Breast epithelium (tissue), 4 donors: ENCODE results near the gene PLCB3. TPM values are rescaled to one million over a fixed set of nuclear protein-coding genes. Genes with fewer than 3 reads are reported as not detected.

ENCODE experiments used
- DNase-seq, 2 donors: peaks; one replicate each; pipeline ENCODE4 v3.0.0-alpha.2; 2019; ENCODE audit warnings: low spot score in 2 of 2
- H3K27ac ChIP-seq, 2 donors: fragments of 200-600 bp; sonication (generic) in 1 of 2; one replicate each; pipeline ENCODE4 v1.5.1; 2016 to 2019; ENCODE audit warnings: mild to moderate bottlenecking in 1 of 2
- H3K27me3 ChIP-seq, 2 donors: fragments of 200-600 bp; sonication (generic) in 1 of 2; one replicate each; pipeline versions ENCODE4 v1.5.1 to v1.6.0; 2017 to 2019; ENCODE audit warnings: control low read depth in 1 of 2, mild to moderate bottlenecking in 1 of 2
- H3K36me3 ChIP-seq: fragments of 200-600 bp; one replicate; pipeline ENCODE4 v1.5.1; 2019
- H3K4me1 ChIP-seq, 2 donors: fragments of 200-600 bp; sonication (generic); one replicate each; pipeline ENCODE4 v1.5.1; 2016 to 2019; ENCODE audit warnings: control low read depth in 1 of 2
- H3K4me3 ChIP-seq, 3 donors: fragments of 200-600 bp; sonication (generic); 1 replicate in 2 of 3; 2 replicates in 1 of 3; pipeline ENCODE4 v1.5.1; 2016 to 2019; ENCODE audit warnings: mild to moderate bottlenecking in 3 of 3, moderate library complexity in 2 of 3
- H3K9me3 ChIP-seq, 2 donors: fragments of 200-600 bp; sonication (generic) in 1 of 2; one replicate each; pipeline ENCODE4 v1.5.1; 2016 to 2019; ENCODE audit warnings: control low read depth in 1 of 2
- CTCF ChIP-seq, 3 donors: fragments of 450-650 bp; IDR thresholded peaks; one replicate each; pipeline ENCODE4 v1.5.1; 2016 to 2017; ENCODE audit warnings: antibody characterized with exemption in 3 of 3, mild to moderate bottlenecking in 3 of 3, moderate library complexity in 3 of 3
- POLR2A ChIP-seq: fragments of 450-650 bp; IDR thresholded peaks from one replicate; pipeline ENCODE4 v1.6.1; 2016; ENCODE audit warnings: antibody characterized with exemption, mild to moderate bottlenecking, moderate library complexity
- POLR2AphosphoS5 ChIP-seq, 3 donors: sonication (generic); formaldehyde crosslinking; IDR thresholded peaks; one replicate each; pipeline ENCODE4 v1.6.1; 2017; ENCODE audit warnings: antibody characterized with exemption in 3 of 3
- intact Hi-C: fragments of 100-400 bp; cut with DNase I; formaldehyde crosslinking; loops from one replicate; pipeline ENCODE4 v1.15.1; 2023; ENCODE audit warnings: low total_unique reads
- total RNA-seq, 3 donors: library from RNA; depleted of rRNA; stranded (reverse); fragments of >200 nt; gene quantifications; one replicate each; pipeline ENCODE4 v1.1.0, GENCODE V29; 2016

PLCB3 gene
- total RNA-seq, 3 donors from 2014 or later: 15.5 to 20.5 (median 19.0) TPM

GRCh38 chr11:64218628-64219353 lies 32.5 kb upstream of the PLCB3 start:
- Histone ChIP-seq H3K4me3 (no peak overlapping the region), H3K27ac (no peak overlapping the region), H3K4me1 (no peaks in the 10 kb centered on the region), H3K27me3 (no peaks in the 10 kb centered on the region), H3K9me3 (no peaks in the 10 kb centered on the region), H3K36me3 (no peaks in the 10 kb centered on the region)
- TF ChIP-seq POLR2AphosphoS5 (IDR thresholded peaks at IDR 0.05): no peak
- TF ChIP-seq CTCF (IDR thresholded peaks at IDR 0.05): no peak
- no peak for TF ChIP-seq POLR2A
- intact Hi-C loops: no loop called here
- no peak for DNase-seq

- Histone ChIP-seq H3K4me1 (no peaks in the 10 kb centered on the region), H3K36me3 (no peaks in the 10 kb centered on the region), H3K4me3 (no peak overlapping the region), H3K27ac (no peak overlapping the region), H3K9me3 (no peaks in the 10 kb centered on the region), H3K27me3 (no peaks in the 10 kb centered on the region)
- no peak for DNase-seq
- TF ChIP-seq POLR2AphosphoS5 (IDR thresholded peaks at IDR 0.05): no peak
- no peak for TF ChIP-seq CTCF (IDR thresholded peaks at IDR 0.05)
- no peak for TF ChIP-seq POLR2A
- intact Hi-C loops: no loop called here
Measured at GRCh38 chr11:64219354-64219684, 32.0 kb upstream of the PLCB3 start.

GRCh38 chr11:64219755-64220154 lies 31.6 kb upstream of the PLCB3 start:
- Histone ChIP-seq H3K27ac (no peak overlapping the region), H3K4me1 (no peaks in the 10 kb centered on the region), H3K9me3 (no peaks in the 10 kb centered on the region), H3K27me3 (no peaks in the 10 kb centered on the region), H3K36me3 (no peaks in the 10 kb centered on the region), H3K4me3 (no peak overlapping the region)
- intact Hi-C loops: no loop called here
- no peak for TF ChIP-seq CTCF (IDR thresholded peaks at IDR 0.05)
- no peak for TF ChIP-seq POLR2A
- no peak for TF ChIP-seq POLR2AphosphoS5 (IDR thresholded peaks at IDR 0.05)
- no peak for DNase-seq

GRCh38 chr11:64220271-64220670 lies 31.1 kb upstream of the PLCB3 start:
- TF ChIP-seq POLR2AphosphoS5 (IDR thresholded peaks at IDR 0.05) (no peak), CTCF (IDR thresholded peaks at IDR 0.05) (no peak), POLR2A (no peak)
- Histone ChIP-seq H3K4me3 (no peak overlapping the region), H3K27ac (no peak overlapping the region), H3K27me3 (no peaks in the 10 kb centered on the region), H3K4me1 (no peaks in the 10 kb centered on the region), H3K9me3 (no peaks in the 10 kb centered on the region), H3K36me3 (no peaks in the 10 kb centered on the region)
- intact Hi-C loops: no loop called here
- no peak for DNase-seq

GRCh38 chr11:64220798-64221197 lies 30.5 kb upstream of the PLCB3 start:
- no peak overlapping the region for H3K4me3 ChIP-seq

More at GRCh38 chr11:64220798-64221197, 30.5 kb upstream of the PLCB3 start:
- Histone ChIP-seq H3K9me3 (no peaks in the 10 kb centered on the region), H3K4me1 (no peaks in the 10 kb centered on the region), H3K36me3 (no peaks in the 10 kb centered on the region), H3K27ac (no peak overlapping the region), H3K27me3 (no peaks in the 10 kb centered on the region)
- intact Hi-C loops: no loop called here
- TF ChIP-seq POLR2AphosphoS5 (IDR thresholded peaks at IDR 0.05): no peak
- no peak for TF ChIP-seq CTCF (IDR thresholded peaks at IDR 0.05)
- no peak for TF ChIP-seq POLR2A
- no peak for DNase-seq
